ENCODE measurements around the gene MRPL4.

DNA sequence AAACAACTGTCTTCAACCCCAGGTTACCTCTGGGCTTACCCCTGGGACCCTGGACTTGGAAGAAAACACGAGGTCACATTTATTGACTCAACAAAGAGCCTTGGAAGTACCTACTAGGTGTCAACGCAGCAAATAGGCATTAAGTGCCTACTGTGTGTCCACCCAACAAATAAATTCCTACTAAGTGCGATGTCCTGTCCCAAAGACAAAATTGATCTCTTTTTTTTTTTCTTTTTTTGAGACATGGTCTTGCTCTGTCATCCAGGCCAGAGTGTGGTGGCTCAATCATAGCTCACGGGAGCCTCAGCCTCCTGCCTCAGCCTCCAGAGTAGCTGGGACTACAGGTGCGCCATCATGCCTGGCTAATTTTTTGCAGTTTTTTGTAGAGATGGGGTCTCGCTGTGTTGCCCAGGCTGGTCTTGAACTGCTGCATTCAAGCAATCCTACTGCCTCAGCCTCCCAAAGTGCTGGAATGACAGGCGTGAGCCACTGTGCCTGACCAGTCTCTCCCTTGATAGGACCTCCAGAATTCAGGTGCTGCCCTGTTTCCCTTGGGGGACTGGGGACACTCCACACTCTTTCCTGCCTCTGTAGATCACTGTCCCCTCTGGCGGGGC, 20.3 kb upstream of the MRPL4 start:
- TF ChIP-seq EZH2phosphoT487 (IDR thresholded peaks at IDR 0.05; ENCODE audit: borderline replicate concordance) = no peak
- TF ChIP-seq, protein P1, sequence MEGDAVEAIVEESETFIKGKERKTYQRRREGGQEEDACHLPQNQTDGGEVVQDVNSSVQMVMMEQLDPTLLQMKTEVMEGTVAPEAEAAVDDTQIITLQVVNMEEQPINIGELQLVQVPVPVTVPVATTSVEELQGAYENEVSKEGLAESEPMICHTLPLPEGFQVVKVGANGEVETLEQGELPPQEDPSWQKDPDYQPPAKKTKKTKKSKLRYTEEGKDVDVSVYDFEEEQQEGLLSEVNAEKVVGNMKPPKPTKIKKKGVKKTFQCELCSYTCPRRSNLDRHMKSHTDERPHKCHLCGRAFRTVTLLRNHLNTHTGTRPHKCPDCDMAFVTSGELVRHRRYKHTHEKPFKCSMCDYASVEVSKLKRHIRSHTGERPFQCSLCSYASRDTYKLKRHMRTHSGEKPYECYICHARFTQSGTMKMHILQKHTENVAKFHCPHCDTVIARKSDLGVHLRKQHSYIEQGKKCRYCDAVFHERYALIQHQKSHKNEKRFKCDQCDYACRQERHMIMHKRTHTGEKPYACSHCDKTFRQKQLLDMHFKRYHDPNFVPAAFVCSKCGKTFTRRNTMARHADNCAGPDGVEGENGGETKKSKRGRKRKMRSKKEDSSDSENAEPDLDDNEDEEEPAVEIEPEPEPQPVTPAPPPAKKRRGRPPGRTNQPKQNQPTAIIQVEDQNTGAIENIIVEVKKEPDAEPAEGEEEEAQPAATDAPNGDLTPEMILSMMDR (conservative IDR thresholded peaks at IDR 0.05; ENCODE audit: low read length) = no peak
